Esophagus muscularis mucosa (tissue), 4 donors: ENCODE data around the gene RAD51B.

Source experiments
- CTCF ChIP-seq, 3 experiments: fragments of 200-600 bp in 2 of 3; fragments of 450-650 bp in 1 of 3; sonication (generic) in 2 of 3; IDR thresholded peaks; one replicate each; pipeline ENCODE4 v1.5.1; 2017 to 2019; ENCODE audit warnings: antibody characterized with exemption in 3 of 3, mild to moderate bottlenecking in 2 of 3, moderate library complexity in 1 of 3
- EP300 ChIP-seq: sonication (generic); formaldehyde crosslinking; IDR thresholded peaks from one replicate; pipeline ENCODE4 v1.6.1; 2017; ENCODE audit warnings: antibody characterized with exemption
- POLR2A ChIP-seq: fragments of 450-650 bp; IDR thresholded peaks from one replicate; pipeline ENCODE4 v1.6.1; 2017; ENCODE audit warnings: antibody characterized with exemption, moderate library complexity, mild to moderate bottlenecking, low read depth

GRCh38 chr14:68554231-68554630, 734.7 kb downstream of the RAD51B start:
- no peak for TF ChIP-seq CTCF (IDR thresholded peaks at IDR 0.05)
- TF ChIP-seq POLR2A = no peak
- TF ChIP-seq EP300 = no peak
